H1 (cell line): ENCODE results near the gene DLG4. TPM values are rescaled to one million over a fixed set of nuclear protein-coding genes. Genes with fewer than 3 reads are reported as not detected.

Experiments used
- BCL11A ChIP-seq, 2 experiments: IDR thresholded peaks; one replicate each; pipeline ENCODE4 v1.6.1; 2011; ENCODE audit warnings: low read depth in 2 of 2, low read length in 2 of 2, mild to moderate bottlenecking in 2 of 2
- CHD2 ChIP-seq: IDR thresholded peaks from 2 replicates; pipeline ENCODE4 v1.6.1; 2012; ENCODE audit warnings: low read length, improper control_type of control experiment
- FOSL1 ChIP-seq: IDR thresholded peaks from 2 replicates; pipeline ENCODE4 v1.6.1; 2011; ENCODE audit warnings: mild to moderate bottlenecking, low read depth, low read length, moderate library complexity; ENCODE audit not compliant: insufficient read depth
- GTF2F1 ChIP-seq: IDR thresholded peaks from 2 replicates; pipeline ENCODE4 v1.6.1; 2012; ENCODE audit warnings: low read depth, low read length, improper control_type of control experiment, borderline replicate concordance
- HDAC6 ChIP-seq: IDR thresholded peaks from one replicate; pipeline ENCODE4 v1.7.1; 2012; ENCODE audit warnings: low read depth, mild to moderate bottlenecking, inconsistent platforms, low read length, moderate library complexity
- KDM4A ChIP-seq: IDR thresholded peaks from one replicate; pipeline ENCODE4 v1.7.1; 2012; ENCODE audit warnings: low read depth, mild to moderate bottlenecking, moderate library complexity, low read length, inconsistent platforms; ENCODE audit not compliant: severe bottlenecking
- MAFK ChIP-seq: IDR thresholded peaks from 2 replicates; pipeline ENCODE4 v1.6.1; 2012; ENCODE audit warnings: low read depth, mild to moderate bottlenecking, improper control_type of control experiment, low read length
- POLR2AphosphoS5 ChIP-seq: IDR thresholded peaks from 2 replicates; pipeline ENCODE4 v1.6.1; 2011; ENCODE audit warnings: low read depth, low read length
- POU5F1 ChIP-seq: IDR thresholded peaks from 2 replicates; pipeline ENCODE4 v1.6.1; 2011; ENCODE audit warnings: low read depth, mild to moderate bottlenecking, low read length, moderate library complexity
- RAD21 ChIP-seq, 2 experiments: IDR thresholded peaks in 1 of 2; conservative IDR thresholded peaks in 1 of 2; 2 replicates each; pipeline ENCODE4 v1.6.1; 2011; ENCODE audit warnings: low read depth in 2 of 2, low read length in 2 of 2, improper control_type of control experiment in 1 of 2, inconsistent platforms in 1 of 2, mild to moderate bottlenecking in 1 of 2, moderate library complexity in 1 of 2
- RBBP5 ChIP-seq: IDR thresholded peaks from 2 replicates; pipeline ENCODE4 v1.7.1; 2012; ENCODE audit warnings: low read depth, mild to moderate bottlenecking, inconsistent platforms, low read length, moderate library complexity, borderline replicate concordance
- RNF2 ChIP-seq: fragments of 200-900, 300-1000 bp; sonication (generic); IDR thresholded peaks from 2 replicates; pipeline ENCODE4 v1.7.1; 2016; ENCODE audit warnings: borderline replicate concordance, low read depth, mild to moderate bottlenecking, antibody characterized with exemption, low read length; ENCODE audit not compliant: poor library complexity, severe bottlenecking; ENCODE audit errors: missing control alignments
- SIN3A ChIP-seq, 2 experiments: IDR thresholded peaks in 1 of 2; conservative IDR thresholded peaks in 1 of 2; 2 replicates each; pipeline ENCODE4 v1.6.1; 2011 to 2012; ENCODE audit warnings: low read length in 2 of 2, improper control_type of control experiment in 1 of 2, low read depth in 1 of 2, mild to moderate bottlenecking in 1 of 2
- SP4 ChIP-seq: IDR thresholded peaks from 2 replicates; pipeline ENCODE4 v1.6.1; 2012; ENCODE audit warnings: low read length, inconsistent platforms
- SRF ChIP-seq: IDR thresholded peaks from 2 replicates; pipeline ENCODE4 v1.6.1; 2011; ENCODE audit warnings: mild to moderate bottlenecking, low read depth, low read length, moderate library complexity
- TBP ChIP-seq: IDR thresholded peaks from 2 replicates; pipeline ENCODE4 v1.6.1; 2011; ENCODE audit warnings: low read depth, low read length, improper control_type of control experiment
- TCF12 ChIP-seq: IDR thresholded peaks from 2 replicates; pipeline ENCODE4 v1.6.1; 2011; ENCODE audit warnings: low read depth, mild to moderate bottlenecking, low read length
- YY1 ChIP-seq: IDR thresholded peaks from 2 replicates; pipeline ENCODE4 v1.6.1; 2011; ENCODE audit warnings: low read depth, mild to moderate bottlenecking, low read length
- polyA plus RNA-seq, 7 experiments: library from polyadenylated mRNA; depleted of rRNA in 3 of 7; stranded (reverse) in 5 of 7; unstranded in 2 of 7; fragments of >200 nt in 5 of 7; fragments of 200-250 nt in 2 of 7; gene quantifications; 1 replicate in 5 of 7; 2 replicates in 1 of 7; 4 replicates in 1 of 7; pipeline versions ENCODE4 v1.2.1 to v1.2.3, GENCODE V29; 2011 to 2013; ENCODE audit warnings: missing spikeins in 2 of 7, mixed read lengths in 2 of 7
- total RNA-seq: library from RNA; stranded (reverse); fragmentation: NEBNext Ultra II Directional; extraction: Animal tissue kit (Norgen Biotek cat#: 25700); gene quantifications from 2 replicates; pipeline ENCODE4 v1.2.1, GENCODE V29; 2021
- TF ChIP-seq, protein P1 (sequence below), 3 experiments: IDR thresholded peaks; 1 replicate in 2 of 3; 2 replicates in 1 of 3; pipeline versions ENCODE4 v1.5.1 to v1.6.1; 2011; ENCODE audit warnings: low read length in 3 of 3, mild to moderate bottlenecking in 3 of 3, inconsistent platforms in 2 of 3, low read depth in 1 of 3, moderate library complexity in 1 of 3; ENCODE audit not compliant: insufficient read depth in 1 of 3; ENCODE audit errors: control extremely low read depth in 1 of 3
- TF ChIP-seq, protein P2 (sequence below): IDR thresholded peaks from 2 replicates; pipeline ENCODE4 v1.6.1; 2012; ENCODE audit warnings: inconsistent platforms

Gene DLG4
- total and polyA plus RNA-seq, 2 of the 8 experiments (the other 6 are each of a cell fraction or from before 2014, with no cell fraction given), result 18.9 to 45.9 TPM

DNA sequence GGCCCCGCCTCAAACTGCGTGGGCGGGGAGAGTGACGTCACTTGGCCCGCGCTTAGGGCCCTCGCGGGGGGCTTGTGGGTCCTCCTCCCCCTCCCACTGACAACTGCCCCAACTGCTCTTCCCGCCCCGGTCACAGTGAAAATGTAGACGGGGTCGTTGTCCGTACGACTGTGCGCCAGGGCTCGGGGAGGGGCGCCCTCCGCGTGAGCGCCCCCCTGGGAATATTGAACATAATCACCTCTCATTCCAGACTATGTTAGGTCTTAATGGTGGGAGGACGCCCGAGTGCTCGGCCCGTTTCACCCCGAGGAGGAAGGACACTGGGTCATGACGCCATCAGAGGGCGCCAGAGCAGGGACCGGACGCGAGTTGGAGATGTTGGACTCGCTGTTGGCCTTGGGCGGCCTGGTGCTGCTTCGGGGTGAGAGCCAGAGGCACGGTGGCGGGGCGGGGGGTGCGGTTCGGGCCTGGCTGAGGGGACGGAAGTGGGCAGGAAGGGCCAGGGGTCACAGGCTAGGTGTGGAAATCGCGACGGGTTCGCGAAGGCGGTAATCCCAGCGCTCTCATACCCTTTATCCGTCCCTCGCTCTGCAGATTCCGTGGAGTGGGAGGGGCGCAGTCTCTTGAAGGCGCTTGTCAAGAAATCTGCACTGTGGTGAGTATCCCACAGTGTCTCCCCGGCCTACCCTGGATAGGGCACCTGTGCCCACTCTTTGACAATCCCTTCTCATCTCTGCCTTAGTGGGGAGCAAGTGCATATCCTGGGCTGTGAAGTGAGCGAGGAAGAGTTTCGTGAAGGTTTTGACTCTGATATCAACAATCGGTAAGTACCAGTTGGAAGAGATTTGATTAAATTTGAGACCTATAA, 32.8 kb upstream of the DLG4 start, which contains the start of gene ELP5 (continued):
- no peak for TF ChIP-seq TCF12
- TF ChIP-seq HDAC6, result no peak
- TF ChIP-seq YY1, result no peak
- TF ChIP-seq POLR2AphosphoS5, result peak; percentile 92; the same call in 1 of the 2 replicates
- no peak for TF ChIP-seq BCL11A (IDR thresholded peaks at IDR 0.05; ENCODE audit: low read depth in 2 of 2, low read length in 2 of 2)
- TF ChIP-seq RBBP5, result peak; percentile 62; the same call in 1 of the 2 replicates
- peak in 1 of 2 experiments; percentile 11; a peak in 1 of 4 replicates for TF ChIP-seq RAD21 (IDR thresholded peaks at IDR 0.05 in 1 of 2, conservative IDR thresholded peaks at IDR 0.05 in 1 of 2; ENCODE audit: low read depth in 2 of 2, low read length in 2 of 2)
- 0 out of 2 replicates have a peak, but pooled peaks have one; percentile 3 for TF ChIP-seq SRF
- TF ChIP-seq, protein P1, sequence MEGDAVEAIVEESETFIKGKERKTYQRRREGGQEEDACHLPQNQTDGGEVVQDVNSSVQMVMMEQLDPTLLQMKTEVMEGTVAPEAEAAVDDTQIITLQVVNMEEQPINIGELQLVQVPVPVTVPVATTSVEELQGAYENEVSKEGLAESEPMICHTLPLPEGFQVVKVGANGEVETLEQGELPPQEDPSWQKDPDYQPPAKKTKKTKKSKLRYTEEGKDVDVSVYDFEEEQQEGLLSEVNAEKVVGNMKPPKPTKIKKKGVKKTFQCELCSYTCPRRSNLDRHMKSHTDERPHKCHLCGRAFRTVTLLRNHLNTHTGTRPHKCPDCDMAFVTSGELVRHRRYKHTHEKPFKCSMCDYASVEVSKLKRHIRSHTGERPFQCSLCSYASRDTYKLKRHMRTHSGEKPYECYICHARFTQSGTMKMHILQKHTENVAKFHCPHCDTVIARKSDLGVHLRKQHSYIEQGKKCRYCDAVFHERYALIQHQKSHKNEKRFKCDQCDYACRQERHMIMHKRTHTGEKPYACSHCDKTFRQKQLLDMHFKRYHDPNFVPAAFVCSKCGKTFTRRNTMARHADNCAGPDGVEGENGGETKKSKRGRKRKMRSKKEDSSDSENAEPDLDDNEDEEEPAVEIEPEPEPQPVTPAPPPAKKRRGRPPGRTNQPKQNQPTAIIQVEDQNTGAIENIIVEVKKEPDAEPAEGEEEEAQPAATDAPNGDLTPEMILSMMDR (IDR thresholded peaks at IDR 0.05; ENCODE audit: control extremely low read depth in 1 of 3, insufficient read depth in 1 of 3, low read depth in 1 of 3, low read length in 3 of 3), result peak in 2 of 3 experiments; percentile 20 to 28; a peak in 2 of 4 replicates
- TF ChIP-seq FOSL1, result no peak
- 0 out of 2 replicates have a peak, but pooled peaks have one; percentile 5 for TF ChIP-seq CHD2
- peak; percentile 84; the same call in 1 of the 2 replicates for TF ChIP-seq SP4
- no peak for TF ChIP-seq MAFK
- TF ChIP-seq TBP, result peak; percentile 77; the same call in 1 of the 2 replicates
- no peak for TF ChIP-seq RNF2
- TF ChIP-seq GTF2F1, result no peak
- TF ChIP-seq POU5F1, result no peak
- TF ChIP-seq, protein P2, sequence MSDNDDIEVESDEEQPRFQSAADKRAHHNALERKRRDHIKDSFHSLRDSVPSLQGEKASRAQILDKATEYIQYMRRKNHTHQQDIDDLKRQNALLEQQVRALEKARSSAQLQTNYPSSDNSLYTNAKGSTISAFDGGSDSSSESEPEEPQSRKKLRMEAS, result peak; percentile 77
- peak; percentile 88 for TF ChIP-seq KDM4A
- peak; percentile 67 to 89; a peak in 1 of 4 replicates for TF ChIP-seq SIN3A (conservative IDR thresholded peaks at IDR 0.05 in 1 of 2, IDR thresholded peaks at IDR 0.05 in 1 of 2; ENCODE audit: low read depth in 1 of 2, low read length in 2 of 2)
